ENCODE measurements around the gene NEGR1.

The NEGR1 gene

DNA sequence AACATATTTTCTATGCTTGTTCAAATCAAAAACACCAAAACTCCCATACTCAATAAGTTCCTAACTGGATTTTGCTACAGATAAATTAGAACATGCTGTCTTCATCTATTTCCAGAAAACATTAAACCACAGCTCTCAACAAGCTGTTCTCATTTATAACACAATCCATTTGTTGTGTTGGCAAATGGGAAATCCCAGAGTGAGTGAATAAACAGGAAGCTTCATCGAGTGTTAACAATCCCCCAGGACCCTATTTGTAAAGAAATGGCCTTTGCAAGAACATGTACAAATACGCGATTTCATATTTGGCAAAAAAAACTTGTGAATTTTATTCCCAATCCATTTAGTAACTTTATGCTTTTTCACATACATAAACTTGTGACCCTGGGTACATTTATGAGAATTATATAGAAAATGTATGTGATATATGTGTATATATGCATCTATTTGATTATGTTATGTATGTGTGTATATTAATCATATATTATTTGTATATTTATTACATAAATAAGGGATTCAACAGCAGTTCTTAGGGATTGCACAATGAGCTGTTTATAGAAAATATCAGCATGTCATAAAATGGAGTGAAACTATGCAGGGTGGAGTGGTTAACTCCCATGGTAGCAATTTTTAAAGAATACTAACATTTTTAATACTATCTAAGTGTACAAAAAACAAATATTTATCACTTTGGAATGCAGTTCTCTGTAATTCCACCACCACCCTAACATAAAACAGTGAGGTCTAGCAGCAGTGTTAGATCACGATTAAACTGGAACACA, 160.0 kb downstream of the NEGR1 start:
- H3K27ac ChIP-seq, result no peak overlapping the region
- TF ChIP-seq, protein P1, sequence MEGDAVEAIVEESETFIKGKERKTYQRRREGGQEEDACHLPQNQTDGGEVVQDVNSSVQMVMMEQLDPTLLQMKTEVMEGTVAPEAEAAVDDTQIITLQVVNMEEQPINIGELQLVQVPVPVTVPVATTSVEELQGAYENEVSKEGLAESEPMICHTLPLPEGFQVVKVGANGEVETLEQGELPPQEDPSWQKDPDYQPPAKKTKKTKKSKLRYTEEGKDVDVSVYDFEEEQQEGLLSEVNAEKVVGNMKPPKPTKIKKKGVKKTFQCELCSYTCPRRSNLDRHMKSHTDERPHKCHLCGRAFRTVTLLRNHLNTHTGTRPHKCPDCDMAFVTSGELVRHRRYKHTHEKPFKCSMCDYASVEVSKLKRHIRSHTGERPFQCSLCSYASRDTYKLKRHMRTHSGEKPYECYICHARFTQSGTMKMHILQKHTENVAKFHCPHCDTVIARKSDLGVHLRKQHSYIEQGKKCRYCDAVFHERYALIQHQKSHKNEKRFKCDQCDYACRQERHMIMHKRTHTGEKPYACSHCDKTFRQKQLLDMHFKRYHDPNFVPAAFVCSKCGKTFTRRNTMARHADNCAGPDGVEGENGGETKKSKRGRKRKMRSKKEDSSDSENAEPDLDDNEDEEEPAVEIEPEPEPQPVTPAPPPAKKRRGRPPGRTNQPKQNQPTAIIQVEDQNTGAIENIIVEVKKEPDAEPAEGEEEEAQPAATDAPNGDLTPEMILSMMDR (conservative IDR thresholded peaks at IDR 0.05; ENCODE audit: low read depth), result no peak
- ChIA-PET CTCF (no interaction called here), POLR2A (ENCODE audit: low non-redundant PET) (no interaction called here)
- DNase-seq (ENCODE audit: low spot score), result no peak

DNA sequence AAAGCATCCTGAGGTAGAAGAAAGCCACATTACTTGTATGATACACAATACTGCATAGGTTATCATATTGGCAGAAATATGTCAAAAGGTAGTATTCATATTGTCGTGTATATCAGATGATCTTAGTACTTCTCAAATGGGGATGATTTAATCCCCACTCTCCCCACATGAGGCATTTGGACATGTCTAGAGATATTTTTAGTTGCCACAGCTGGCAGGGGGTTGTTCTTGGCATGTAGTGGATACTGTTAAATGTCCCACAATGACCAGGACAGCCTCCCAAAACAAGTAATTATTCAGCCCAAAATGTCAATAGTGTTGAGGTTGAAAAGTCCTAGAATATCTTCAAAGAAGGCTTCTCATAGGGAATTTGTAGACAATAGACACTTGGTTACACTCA, 162.8 kb downstream of the NEGR1 start:
- ChIA-PET POLR2A (ENCODE audit: low non-redundant PET) (no interaction called here), CTCF (no interaction called here)
- H3K27ac ChIP-seq, result no peak overlapping the region
- no peak for DNase-seq (ENCODE audit: low spot score)
- TF ChIP-seq, protein P1 (conservative IDR thresholded peaks at IDR 0.05; ENCODE audit: low read depth), result no peak

DNA sequence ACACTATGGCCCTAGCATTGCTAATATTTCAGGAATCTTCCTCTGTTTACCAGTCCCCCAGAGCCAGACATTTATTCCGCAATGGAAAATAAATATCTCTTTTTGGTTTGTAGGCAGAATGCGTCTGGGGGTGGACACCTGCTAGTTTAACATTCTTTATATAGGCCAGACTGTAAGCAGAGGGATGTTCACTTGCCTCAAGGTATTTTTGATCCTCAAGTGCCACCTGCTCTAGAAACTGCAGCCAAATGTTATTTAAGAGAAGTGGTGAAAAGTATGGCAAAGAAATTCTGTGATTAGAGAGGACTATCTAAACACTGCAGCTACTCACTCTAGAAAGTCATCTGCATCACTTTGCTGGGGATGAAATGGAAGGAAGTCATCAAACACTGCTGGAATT, 164.7 kb downstream of the NEGR1 start:
- TF ChIP-seq, protein P1 (conservative IDR thresholded peaks at IDR 0.05; ENCODE audit: low read depth), result no peak
- DNase-seq (ENCODE audit: low spot score), result no peak
- ChIA-PET CTCF (interaction anchor here (0.6 kb wide), 1 partner anchor 51 kb away, joined by 3 read pairs; no protein-coding TSS in a partner anchor), POLR2A (ENCODE audit: low non-redundant PET) (no interaction called here)
- H3K27ac ChIP-seq, result no peak overlapping the region

DNA sequence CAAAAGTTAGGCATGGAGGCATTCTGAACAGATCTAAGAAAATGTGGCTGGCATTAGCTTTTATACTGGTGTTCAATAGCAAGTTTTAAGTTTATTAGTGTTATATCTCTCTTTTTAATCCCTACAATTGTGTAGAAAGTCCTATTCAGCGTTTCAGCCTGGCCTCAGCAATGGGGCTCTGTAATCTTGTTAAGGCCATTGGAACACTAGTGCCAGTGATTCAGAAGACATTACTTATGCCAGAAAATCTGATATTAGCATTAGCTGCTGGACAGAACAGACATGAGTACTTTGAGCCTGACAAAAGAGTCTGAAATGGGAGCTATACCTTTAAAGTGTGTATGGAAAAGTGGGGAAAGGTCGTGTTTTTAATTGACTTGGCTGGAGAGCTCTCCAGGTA, 167.0 kb downstream of the NEGR1 start:
- TF ChIP-seq, protein P1 (conservative IDR thresholded peaks at IDR 0.05; ENCODE audit: low read depth), result no peak
- DNase-seq (ENCODE audit: low spot score), result no peak
- POLR2A ChIA-PET (ENCODE audit: low non-redundant PET), result no interaction called here
- no peak overlapping the region for H3K27ac ChIP-seq
- CTCF ChIA-PET, result no interaction called here

DNA sequence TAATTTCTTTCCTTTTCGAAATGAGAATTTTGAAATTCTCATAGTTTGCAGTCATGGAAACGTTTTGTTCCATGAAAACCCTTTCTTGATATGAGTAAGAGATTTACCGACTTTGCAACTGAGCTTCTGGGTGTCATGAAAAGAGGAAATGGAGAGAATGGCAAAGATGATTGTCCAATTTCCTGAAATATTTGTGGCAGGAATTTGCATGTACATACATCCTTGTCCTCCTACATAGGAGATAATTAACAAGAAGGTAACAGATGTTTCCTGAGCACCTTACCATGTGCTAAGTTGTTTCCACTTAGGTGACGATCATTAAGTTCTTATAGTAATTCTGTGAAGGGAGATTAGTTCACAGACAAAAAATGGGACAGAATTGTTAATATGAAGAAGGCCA, 170.7 kb downstream of the NEGR1 start:
- CTCF ChIA-PET, result no interaction called here
- no peak overlapping the region for H3K27ac ChIP-seq
- POLR2A ChIA-PET (ENCODE audit: low non-redundant PET), result no interaction called here
- DNase-seq (ENCODE audit: low spot score), result no peak
- TF ChIP-seq, protein P1 (conservative IDR thresholded peaks at IDR 0.05; ENCODE audit: low read depth), result no peak

DNA sequence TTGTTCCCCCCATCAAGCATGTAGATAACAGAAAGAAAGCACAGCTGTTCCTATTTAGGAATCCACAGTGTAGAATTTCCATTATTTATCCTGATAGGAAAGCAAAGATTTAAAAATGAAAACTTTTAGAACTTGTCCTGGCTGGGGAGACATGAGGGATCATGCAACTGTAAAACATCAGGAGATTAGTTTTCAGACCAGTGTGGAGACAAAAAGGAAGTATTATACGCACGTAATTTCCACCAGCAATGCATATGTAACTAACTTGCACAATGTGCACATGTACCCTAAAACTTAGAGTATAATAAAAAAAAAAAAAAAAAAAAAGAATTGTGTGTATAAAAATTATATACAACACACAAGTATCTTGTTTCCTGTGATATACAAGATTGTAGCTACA, 172.4 kb downstream of the NEGR1 start:
- ChIA-PET POLR2A (ENCODE audit: low non-redundant PET) (no interaction called here), CTCF (interaction anchor here (0.6 kb wide), 1 partner anchor 271 kb away, joined by 3 read pairs; no protein-coding TSS in a partner anchor)
- H3K27ac ChIP-seq, result no peak overlapping the region
- no peak for DNase-seq (ENCODE audit: low spot score)
- TF ChIP-seq, protein P1 (conservative IDR thresholded peaks at IDR 0.05; ENCODE audit: low read depth), result no peak

Measured in RWPE1 (cell line).